ENCODE results near the gene SCYL3.
"Not testable (repeated sequence)": the region's sequence is repeated elsewhere in the genome, so short reads cannot be mapped to it uniquely, and the experiment has no call there.

Gene SCYL3, protein sequence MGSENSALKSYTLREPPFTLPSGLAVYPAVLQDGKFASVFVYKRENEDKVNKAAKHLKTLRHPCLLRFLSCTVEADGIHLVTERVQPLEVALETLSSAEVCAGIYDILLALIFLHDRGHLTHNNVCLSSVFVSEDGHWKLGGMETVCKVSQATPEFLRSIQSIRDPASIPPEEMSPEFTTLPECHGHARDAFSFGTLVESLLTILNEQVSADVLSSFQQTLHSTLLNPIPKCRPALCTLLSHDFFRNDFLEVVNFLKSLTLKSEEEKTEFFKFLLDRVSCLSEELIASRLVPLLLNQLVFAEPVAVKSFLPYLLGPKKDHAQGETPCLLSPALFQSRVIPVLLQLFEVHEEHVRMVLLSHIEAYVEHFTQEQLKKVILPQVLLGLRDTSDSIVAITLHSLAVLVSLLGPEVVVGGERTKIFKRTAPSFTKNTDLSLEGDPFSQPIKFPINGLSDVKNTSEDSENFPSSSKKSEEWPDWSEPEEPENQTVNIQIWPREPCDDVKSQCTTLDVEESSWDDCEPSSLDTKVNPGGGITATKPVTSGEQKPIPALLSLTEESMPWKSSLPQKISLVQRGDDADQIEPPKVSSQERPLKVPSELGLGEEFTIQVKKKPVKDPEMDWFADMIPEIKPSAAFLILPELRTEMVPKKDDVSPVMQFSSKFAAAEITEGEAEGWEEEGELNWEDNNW

DNA sequence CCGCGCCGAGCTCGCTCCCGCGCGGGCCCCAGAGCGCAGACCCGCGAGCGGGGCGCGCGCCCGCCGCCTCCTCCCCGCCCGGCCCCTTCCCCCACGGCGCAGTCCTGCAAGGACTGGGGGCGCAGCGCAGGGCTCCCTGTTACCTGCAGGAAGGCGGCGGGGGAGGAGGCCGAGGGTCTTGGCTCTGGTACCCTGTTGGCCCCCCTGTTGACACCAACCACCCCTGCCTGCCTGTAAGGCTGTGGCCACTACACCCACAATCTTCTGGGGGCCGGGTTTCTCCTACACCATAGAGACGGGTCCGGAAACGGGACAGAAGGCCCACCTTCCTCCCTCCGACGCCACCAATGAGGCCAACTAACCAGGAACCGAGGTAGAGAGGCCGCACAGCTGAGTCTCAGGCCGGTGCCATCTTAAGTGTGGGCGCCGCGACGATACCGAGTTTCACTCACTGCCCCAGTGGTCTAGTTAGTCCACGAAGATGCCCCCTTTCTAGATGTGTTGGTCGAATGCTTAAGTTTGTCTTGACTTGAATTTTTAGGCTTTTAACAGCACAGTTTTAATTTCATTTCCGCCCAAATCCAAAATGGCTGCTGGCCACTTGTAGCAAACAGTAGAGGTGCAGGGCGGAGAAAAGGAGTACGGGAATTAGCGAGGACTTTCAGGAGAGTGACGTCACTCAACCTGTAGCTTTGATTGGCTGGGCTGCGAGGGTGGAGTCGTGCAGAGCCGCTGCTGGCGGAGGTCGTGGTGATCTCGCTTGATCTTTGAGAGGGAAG lies at the start of gene SCYL3:
Gene SCYL3 (minus strand): TSS at position 252 of the 779 bp plus-strand sequence. CDS start 5,056 bp downstream, outside the sequence.
- peak; percentile 97 for DNase-seq (ENCODE audit: low spot score)

DNA sequence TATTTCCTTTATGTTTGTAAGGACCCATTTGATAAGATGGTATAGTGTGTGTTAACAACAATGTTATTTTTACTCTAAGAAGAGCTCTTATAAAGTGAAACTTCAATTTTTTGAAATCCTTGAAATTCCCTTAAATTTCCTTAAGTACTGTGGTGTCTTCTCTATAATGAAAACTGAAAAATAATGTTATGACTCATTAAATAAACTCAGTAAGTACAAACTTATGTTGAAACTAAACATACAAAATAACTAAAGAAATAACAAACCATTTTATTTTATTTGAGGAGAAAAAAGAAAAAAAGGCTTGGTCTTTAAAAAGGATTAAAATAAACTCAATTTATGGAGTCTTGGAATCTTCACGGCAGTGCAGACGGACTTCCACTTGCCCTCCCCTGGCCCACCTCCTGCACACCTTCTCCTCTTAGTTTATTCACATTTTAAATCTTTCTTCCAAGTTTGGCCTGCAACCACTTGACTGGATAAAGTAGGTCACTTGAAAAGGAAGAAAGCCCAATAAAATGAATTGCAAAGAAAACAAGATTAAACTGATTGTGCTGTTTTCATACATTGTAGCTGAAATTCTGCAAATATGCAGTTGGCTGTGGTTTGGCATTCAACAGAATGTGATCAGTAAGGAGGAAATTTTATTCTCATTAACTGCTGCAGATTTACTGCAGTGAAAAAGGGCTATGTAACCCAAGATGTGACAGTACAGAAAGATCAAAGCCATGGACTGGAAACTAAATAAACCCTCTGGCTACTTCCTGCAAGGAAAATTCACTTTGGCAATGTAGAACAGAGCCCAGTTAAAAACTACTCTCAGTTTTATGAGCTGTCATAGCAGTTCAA lies 48.5 kb upstream of the SCYL3 start:
- no peak for DNase-seq (ENCODE audit: low spot score)

DNA sequence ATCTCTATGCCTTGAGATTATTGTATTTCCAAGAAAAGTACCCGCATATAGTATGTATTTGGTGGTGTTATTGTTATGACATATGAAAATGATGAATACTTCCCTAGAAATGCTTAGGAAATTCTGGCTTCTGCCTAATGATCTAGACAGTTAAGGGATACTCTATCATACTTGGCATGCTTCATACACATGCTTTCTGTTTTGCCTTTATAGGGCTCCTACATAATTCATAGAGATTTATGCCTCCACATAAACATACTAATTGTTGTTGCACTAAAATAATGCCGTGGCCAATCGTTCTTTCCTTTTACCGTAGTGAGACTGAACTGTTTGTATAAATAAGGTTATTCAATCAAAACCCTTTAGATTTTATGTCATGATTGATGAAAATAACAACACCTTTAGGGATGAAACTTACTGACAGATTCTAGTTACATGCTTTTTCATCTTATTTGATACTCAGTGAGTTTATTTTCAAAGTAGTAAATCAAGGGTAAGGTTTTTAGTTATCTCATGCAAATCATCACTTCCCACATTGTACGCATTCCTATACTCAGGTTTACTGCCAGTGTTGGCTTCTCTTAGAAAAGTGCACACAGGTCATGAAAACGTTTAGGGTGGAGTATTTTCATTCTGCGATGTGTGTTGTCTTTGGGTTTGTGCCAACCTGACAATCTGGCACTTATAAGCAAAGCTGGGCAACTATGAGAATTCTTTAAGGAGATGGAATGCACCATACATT lies 40.5 kb upstream of the SCYL3 start:
- no peak for DNase-seq (ENCODE audit: low spot score)

DNA sequence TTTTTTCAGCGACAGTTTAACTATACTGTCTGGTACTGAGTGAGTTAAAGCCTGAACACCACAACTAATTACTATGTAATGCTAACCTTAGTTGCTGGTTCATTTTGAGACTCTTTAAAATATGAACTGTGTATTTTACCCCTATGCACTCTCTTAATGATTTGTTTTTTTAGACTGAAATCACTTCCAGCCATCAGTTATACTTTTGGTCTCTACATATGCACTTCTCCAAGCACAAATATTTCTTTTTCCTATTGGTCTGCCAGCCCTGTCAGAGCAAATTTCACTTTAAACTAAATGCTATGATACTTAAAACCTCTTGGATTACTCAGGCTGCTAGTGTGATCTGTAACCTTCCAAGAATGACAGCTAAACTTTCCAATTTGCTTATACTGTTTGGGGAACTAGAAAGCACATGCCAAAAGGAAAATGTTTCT lies 38.1 kb upstream of the SCYL3 start:
- no peak for DNase-seq (ENCODE audit: low spot score)

DNA sequence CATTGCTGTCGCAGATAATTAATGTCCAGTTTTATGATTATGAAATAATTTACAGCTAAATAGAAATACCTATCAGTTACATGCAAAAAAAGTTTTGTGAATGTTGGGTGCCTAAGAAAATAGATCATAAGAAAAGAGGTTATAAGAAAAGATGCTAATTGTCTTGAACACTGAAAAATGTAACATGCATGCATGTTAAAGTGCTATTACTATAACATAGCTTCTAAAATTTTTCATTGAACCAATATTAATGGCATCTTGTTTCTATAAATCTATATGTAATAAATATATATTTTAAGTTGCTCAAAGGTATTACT lies 35.5 kb upstream of the SCYL3 start:
- no peak for DNase-seq (ENCODE audit: low spot score)

DNA sequence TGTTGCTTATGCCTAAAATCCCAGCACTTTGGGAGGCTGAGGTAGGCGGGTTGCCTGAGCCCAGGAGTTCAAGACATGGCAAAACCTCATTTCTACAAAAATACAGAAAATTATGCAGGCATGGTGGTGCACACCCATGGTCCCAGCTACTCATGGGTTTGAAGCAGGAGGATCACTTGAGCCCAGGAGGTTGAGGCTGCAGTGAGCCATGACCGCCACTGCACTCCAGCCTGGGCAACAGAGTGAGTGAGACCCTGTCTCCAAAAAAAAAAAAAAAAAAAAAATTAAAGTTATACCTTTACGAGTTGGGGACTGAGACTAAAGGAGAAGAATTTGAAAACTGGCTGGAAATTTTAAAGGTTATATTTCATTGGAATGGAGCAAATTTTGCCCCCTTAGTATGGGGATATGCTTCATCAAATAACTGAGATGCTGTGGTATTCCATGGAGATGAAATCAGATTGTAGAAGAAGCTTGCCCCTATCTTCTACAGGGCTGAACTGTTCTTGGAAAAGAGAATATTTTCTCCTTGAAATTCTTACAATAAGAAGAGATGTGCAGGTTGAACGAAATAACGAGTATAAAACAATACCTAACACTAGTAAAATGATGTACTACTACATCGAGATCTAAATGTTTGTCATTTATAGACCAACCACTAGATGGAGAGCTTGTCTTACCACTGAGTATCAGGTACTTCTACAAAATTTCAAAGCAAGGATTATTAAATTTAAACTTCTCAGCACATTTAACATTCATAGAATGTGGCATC lies 34.9 kb upstream of the SCYL3 start:
- DNase-seq (ENCODE audit: low spot score), result peak; percentile 84

DNA sequence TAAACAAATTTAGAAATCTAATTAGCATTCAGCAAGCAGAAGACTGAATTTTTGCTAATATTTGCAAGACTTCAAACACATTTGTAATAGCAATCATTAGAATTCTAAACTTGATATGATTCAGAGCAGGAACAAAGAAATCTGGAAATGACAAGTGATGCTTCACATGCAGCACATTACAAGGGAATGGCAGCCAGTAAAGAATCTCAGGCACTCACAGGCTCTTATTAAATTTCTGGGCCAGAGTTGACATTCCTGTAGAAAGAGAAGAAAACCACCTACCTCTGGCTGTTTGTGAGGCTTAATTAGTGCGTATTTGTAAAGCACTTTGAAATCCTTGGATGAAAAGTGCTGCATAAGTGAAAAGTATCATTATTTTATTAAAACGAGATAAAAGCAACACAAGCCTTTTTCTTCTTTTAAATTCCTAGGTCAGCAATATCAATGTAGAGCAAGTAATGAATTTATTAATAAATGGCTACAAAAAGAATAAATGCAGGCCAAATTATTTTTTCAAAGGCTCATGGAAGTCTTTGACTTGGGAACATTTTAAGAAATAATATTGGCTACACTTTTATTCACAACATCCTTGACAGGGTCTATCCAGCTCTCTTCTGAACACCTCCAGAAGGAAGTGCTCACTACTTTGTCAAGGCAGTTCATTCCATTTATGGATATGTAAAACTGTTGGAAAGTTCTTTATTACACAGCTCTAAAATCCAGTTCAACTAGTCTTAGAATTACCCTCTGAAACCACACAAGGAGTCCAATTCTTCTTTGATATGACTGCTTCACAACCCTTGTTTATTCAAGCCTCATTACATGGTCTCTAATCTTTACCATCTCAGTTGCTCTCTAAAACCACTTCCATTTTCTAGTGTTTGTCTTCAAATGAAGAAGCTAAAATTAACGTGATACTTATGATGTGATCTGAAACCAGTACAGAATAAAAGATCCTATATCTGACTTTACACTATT lies 32.1 kb upstream of the SCYL3 start:
- no peak for DNase-seq (ENCODE audit: low spot score)

DNA sequence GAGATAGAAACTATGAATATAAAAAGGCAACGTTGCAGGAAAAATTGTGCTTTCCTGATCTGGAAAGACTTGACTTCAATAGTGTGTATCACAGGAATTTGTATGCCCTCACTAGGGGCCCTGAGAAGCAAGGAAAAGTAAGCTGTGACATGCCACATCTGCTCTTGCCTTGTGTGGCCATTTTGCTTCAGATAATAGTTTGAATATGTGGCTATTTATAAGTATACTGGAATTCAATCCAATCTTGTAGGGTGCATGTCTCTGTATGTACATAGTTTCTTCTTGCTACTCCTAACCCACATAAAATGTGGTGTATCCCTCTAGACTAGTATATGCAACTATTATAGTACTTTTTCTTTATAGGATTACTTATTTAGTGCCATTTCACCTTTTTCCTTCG lies 31.1 kb upstream of the SCYL3 start:
- DNase-seq (ENCODE audit: low spot score), result no peak

DNA sequence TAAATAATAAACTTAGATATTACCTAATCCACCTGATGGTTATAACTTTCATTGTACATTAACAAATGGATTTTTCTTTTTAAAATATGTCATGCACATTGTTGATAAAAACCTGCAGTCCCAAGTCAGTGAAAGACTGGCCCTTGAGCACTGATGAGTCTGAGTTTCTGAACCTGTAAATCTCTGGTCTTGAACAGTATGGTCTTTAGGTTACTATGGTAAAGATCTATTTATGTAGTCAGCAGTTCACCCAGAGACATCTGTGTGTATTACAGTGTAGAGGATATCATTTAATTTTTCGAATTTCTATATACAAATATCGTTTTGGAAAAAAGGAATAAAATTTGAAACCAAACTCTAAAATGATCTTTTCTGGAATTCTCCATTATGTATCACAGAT lies 30.4 kb upstream of the SCYL3 start:
- DNase-seq (ENCODE audit: low spot score), result no peak

DNA sequence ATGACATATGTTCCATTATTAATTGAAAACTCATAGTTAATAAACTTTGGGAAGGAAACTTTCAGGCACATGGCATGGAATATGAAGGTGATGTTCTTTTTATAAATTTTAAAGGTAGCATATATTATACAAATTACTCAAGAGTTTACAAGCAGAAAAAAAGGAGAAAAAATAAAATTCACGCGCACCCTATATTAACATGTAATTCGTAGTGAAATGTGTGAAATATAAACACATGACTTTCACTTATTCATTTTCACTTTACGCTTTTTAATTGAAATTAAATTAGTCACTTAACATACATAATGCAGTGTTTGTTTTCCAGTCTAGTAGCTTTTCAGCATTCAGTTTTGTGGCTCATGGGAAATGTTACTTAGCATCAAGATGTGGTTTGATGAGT lies 27.4 kb upstream of the SCYL3 start:
- DNase-seq (ENCODE audit: low spot score), result no peak

DNA sequence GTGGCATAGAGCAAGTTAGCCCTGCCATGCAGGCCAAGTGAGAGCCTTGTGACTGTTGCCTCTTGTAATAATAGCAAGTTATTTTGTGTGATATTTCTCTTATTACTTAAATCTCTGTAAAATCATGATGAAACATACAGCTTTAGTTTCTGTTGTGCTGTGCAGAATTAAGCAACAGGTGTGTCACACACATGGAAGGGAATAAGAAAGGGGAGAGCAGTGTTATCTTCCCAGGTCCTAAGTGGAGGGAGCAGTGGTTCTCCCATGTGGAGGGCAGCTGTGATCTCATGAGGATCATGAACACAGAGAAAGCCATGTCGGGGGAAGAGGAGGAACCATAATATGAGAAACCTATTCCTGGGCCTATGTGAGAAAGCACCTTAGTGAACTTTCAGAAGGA lies 25.2 kb upstream of the SCYL3 start:
- DNase-seq (ENCODE audit: low spot score), result no peak

DNA sequence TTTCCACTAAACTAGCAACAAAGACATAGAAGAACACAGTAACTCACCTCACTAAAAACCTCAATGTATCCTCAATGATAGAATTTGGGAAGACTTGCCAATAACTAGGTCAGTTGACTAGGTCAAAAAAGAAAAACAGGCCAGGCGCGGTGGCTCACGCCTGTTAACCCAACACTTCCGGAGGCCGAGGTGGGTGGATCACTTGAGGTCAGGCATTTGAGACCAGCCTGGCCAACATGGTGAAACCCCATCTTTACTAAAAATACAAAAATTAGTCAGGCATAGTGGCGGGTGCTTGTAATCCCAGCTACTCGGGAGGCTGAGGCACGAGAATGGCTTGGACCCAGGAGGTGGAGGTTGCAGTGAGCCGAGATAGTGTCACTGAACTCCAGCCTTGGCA lies 24.5 kb upstream of the SCYL3 start:
- DNase-seq (ENCODE audit: low spot score), result not testable (repeated sequence)

DNA sequence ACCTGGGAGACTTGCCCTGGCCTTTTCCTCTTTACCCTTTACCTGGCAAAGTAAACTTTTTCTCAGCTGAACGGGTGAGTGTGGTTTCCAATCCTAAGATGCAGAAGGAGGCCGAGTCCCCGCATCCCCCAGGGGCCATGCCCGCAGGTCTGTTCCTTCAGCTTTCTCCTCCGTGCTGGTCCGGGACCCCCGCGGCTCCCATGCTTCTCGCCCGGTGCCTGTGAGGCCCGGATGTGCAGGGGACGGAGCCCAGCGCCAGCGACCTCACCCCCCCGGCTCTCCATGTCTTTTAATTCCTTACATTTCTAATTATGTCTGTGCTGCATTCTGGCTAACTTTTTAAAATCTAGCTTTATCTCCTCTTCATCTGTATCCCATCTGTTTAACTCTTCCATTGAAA lies 21.5 kb upstream of the SCYL3 start:
- DNase-seq (ENCODE audit: low spot score), result no peak

DNA sequence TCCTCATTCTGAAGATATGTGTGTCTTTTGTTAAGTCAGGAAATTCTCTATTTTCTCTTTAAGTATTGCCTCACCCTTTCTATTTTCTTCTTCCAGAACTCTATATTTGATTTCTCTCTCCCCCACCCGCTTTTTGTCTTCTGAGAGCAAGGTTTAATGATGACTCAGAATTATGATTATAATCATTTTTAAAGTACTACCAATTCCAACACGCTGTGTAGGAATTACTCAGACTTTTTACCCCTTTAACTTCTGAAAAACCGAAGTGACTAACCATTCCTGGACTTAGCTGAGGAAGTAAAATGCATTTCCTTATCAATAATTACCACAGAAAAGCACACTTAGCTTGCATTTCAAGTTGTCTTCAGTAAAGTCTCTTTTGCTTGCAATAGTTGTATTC lies 20.8 kb upstream of the SCYL3 start:
- DNase-seq (ENCODE audit: low spot score), result no peak

DNA sequence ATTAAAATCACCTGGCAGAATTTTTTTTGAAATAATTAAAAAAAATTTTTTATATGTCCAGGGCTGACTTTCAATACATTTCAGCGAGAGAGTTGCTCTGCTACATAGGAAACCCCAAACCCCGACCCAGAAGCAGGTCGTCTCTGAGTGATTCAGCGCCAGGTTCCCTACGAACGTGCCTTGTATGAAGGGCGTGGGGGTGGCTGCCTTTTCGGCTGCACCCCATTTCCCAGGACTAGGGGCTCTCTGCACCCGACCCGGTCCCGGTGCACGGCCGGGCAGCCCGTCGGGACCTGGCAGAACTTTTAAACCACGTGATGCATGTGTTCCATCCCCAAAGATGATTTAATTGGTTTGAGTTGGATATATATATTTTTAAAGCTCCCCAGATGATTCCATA lies 15.8 kb upstream of the SCYL3 start:
- no peak for DNase-seq (ENCODE audit: low spot score)

DNA sequence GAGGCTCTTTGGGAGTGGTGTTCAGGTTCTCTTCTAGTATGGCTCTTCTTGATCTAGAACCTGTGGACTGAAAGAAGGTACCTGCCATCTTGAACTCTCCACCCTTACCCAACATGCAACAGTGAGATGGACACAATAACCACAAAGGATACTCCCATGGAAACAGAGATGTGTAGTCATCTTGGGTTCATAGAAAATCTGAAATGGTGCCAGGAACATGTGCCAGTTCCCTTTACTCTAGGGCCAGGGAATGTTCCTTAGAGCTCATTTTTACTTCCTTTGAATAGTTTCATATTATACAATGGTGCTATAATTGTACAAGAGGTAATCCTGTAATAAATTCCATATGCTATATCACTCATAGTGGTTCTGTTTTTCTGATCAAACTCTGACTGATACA lies 13.2 kb upstream of the SCYL3 start:
- DNase-seq (ENCODE audit: low spot score), result no peak

DNA sequence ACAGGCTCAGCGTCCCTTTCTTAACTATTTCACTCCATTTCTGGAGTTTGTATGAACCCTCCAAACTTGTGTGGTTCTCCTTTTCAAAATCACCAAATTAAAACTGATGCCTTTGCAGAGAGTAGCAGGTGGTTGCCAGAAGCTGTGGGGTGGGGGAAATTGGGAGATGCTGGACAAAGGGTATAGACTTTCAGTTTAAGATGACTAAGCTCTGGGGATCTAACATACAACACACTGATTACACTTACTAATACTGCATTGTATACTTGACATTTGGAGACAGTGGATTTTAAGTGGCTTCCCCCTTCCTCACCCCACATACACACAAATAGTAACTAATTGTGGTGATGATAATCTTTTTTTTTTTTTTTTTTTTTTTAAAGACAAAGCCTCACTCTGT lies 11.1 kb upstream of the SCYL3 start:
- DNase-seq (ENCODE audit: low spot score), result no peak

DNA sequence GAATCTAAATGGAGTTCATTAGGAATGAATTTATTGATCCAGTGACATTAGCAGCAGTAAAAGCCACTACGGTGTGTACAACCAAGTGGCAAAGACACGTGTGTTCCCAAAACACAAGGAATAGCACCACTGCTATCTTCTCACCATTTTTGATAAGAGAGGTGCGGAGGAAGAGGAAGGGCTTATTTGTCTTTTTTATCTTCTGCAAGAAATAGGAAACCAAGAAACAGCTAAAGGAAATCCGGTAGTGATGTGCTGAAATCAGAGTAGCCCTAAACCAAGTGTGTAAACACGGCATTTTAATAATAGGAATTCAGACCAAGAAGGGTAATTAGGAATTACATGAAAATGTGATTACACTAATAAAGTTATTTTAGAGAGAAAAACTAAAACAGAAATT lies 9.1 kb upstream of the SCYL3 start:
- no peak for DNase-seq (ENCODE audit: low spot score)

DNA sequence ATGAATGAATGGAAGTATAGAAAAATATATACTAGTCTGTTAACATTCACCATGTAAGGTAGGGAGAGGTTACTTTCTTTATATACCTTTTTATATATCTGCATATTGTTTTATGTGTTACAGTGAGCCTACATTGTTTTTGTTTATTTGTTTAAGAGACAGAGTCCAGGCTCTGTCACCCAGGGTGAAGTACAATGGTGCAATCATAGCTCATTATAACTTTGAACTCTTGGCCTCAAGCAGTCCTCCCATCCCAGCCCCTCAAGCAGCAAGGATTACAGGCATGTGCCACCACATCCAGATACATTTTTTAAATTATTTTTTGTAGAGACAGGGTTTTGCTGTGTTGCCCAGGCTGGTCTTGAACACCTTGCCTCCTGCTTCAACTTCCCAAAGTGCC lies 7.4 kb upstream of the SCYL3 start:
- no peak for DNase-seq (ENCODE audit: low spot score)
